Mammary epithelial cell (primary cell): ENCODE results near the gene BCO2.

Source experiments
- EZH2 ChIP-seq: IDR thresholded peaks from 2 replicates; pipeline ENCODE4 v1.6.1; 2012; ENCODE audit warnings: low read length, inconsistent platforms, borderline replicate concordance
- TF ChIP-seq, protein P1 (sequence below), 2 donors: IDR thresholded peaks in 1 of 2; conservative IDR thresholded peaks in 1 of 2; 2 replicates each; pipeline ENCODE4 v1.5.1; 2011 to 2012; ENCODE audit warnings: inconsistent platforms in 2 of 2, low read length in 2 of 2, mild to moderate bottlenecking in 2 of 2, control low read depth in 1 of 2, low read depth in 1 of 2; ENCODE audit not compliant: insufficient read depth in 1 of 2; ENCODE audit errors: extremely low read depth in 1 of 2

DNA sequence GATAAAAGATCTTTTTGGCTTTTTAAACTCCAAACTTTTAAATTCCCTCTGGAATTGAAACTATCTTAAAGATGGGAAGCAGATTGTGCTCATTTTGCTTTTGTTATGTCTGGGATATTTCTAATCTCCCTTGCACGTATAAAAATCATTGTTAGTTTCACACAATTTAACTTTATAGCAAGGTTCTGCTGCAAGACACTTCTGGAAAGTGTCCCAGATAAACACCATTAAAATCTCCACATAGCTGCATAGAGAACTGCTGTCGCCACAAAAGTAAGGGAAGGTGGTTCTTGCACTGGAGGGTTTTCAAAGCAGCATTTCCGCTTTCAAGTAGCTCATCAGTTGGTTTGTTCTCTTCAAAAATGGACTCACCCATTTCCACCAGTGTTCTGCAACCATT, 62.7 kb downstream of the BCO2 start:
- TF ChIP-seq, protein P1, sequence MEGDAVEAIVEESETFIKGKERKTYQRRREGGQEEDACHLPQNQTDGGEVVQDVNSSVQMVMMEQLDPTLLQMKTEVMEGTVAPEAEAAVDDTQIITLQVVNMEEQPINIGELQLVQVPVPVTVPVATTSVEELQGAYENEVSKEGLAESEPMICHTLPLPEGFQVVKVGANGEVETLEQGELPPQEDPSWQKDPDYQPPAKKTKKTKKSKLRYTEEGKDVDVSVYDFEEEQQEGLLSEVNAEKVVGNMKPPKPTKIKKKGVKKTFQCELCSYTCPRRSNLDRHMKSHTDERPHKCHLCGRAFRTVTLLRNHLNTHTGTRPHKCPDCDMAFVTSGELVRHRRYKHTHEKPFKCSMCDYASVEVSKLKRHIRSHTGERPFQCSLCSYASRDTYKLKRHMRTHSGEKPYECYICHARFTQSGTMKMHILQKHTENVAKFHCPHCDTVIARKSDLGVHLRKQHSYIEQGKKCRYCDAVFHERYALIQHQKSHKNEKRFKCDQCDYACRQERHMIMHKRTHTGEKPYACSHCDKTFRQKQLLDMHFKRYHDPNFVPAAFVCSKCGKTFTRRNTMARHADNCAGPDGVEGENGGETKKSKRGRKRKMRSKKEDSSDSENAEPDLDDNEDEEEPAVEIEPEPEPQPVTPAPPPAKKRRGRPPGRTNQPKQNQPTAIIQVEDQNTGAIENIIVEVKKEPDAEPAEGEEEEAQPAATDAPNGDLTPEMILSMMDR (conservative IDR thresholded peaks at IDR 0.05 in 1 of 2, IDR thresholded peaks at IDR 0.05 in 1 of 2; ENCODE audit: extremely low read depth in 1 of 2, insufficient read depth in 1 of 2, low read depth in 1 of 2, low read length in 2 of 2): no peak
- no peak for TF ChIP-seq EZH2
